ENCODE data around the gene PRKCZ.

PRKCZ gene

DNA sequence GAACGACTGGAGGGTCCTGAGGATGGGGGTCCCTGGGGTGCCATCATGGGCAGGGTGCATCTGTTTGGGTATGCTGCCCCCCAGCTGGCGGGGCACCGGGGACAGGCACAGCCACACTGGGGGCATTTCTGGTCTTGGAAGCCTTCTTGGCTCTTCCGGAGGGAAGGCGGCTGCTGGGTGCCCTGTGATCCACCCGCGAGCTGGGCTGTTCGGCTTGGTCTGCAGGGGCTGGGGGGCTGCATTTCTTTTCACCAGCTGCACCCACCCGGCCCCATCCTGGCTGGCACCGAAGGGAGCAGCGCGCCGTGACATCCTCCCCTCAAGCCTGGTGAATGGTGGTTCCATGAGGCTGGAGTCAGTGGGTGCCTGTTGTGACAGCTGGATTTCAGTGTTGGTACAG, 132.2 kb downstream of the PRKCZ start:
- DNase-seq = no peak

DNA sequence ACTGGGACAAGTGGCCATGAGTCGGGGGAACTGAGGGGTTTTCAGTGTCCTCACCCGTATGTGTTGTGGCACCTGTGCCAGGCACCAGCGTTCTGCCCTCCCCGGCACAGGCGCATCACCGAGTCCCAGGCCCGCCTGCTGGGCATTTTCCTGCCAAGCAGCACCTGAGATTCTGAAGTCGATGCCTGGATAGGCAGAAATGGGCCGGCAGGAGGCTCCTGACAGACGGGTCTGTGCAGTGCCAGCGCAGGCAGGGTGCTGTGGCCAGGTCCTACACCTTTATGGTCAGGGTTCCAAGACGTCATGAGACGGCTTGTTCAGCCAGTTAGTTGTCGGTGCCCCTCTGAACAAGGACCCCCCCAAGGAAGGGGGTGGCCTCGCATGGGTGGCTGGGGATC, 133.7 kb downstream of the PRKCZ start:
- no peak for DNase-seq

DNA sequence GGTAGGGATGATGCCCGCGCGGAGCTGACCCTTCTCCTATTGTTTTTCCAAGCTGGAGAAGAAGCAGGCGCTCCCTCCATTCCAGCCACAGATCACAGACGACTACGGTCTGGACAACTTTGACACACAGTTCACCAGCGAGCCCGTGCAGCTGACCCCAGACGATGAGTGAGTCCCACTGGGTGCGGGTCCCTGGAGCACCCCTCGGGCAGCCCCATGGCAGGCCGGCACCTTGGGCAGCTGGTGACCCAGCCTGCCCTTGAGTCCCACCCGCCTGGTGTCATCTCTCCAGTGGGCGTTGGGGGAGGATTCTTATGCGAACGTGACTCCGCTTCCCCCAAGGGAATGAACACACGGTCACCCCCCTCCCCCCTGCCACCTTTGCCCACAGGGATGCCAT, 134.3 kb downstream of the PRKCZ start:
- no peak for DNase-seq

DNA sequence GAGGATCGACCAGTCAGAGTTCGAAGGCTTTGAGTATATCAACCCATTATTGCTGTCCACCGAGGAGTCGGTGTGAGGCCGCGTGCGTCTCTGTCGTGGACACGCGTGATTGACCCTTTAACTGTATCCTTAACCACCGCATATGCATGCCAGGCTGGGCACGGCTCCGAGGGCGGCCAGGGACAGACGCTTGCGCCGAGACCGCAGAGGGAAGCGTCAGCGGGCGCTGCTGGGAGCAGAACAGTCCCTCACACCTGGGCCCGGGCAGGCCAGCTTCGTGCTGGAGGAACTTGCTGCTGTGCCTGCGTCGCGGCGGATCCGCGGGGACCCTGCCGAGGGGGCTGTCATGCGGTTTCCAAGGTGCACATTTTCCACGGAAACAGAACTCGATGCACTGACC, 134.7 kb downstream of the PRKCZ start:
- no peak for DNase-seq

DNA sequence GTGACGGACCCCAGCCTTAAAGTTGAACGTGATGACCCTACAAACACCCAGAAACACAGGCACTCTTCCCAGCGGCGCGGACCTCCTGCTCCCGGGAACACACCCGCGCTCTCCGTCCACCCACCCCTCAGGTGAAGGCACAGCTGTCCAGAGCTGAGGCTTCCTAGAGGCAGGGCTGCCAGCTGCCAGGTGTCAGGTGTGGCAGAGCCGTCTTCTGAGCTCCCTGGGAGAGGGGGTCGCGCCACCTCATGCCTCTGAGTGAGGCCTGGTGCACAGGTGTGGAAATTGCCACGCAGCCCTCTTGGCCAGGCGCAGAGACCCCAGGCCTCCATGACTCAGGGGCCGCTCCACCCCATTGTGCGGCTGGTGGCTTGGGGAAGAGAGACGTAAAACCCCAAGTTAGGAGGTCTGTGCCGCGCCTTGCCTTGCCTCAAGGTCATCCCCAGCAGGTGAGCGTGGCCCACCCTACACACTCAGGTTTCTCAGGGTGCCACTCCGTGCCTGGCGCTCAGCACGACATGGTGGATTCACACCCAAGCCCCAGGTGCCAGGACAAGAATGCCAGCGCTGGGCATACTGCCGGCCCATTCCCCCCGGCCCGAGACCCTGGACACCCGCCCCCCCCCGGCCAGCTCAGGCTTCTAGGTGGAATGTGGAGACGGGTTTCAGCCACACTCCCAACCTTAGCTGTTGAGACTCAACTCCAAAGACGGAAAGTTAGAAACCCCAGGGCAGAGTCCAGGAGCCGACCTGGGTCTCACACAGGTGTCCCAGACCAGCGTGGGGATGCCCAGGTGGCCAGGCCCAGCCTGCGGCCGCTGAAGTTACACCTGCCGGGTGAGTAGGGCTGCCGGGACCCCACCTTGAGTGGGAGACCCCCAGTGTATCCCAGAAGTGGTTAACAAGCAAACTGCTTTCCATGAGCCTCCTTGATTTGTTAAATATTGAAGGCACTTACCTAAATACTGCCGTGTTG, 136.0 kb downstream of the PRKCZ start:
- no peak for DNase-seq

DNA sequence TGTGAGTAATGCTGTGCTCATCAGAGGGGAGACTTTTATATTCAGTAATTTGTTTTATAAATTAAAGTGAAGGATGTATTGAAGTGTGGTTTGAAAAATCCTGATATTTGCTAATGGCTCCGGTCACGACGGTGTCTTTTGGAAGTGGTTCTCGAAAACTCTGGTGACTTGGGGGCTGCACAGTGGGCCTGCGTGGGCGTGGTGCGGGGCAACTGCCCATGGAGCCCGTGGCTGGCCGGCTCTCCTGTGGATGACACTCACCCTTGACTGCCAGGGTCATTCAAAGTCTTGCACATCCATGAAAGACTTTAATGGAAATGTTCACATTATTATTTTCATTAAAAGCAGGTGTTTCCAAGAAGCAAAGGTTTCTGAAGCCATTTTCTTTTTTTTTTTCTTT, 136.7 kb downstream of the PRKCZ start:
- DNase-seq = no peak

DNA sequence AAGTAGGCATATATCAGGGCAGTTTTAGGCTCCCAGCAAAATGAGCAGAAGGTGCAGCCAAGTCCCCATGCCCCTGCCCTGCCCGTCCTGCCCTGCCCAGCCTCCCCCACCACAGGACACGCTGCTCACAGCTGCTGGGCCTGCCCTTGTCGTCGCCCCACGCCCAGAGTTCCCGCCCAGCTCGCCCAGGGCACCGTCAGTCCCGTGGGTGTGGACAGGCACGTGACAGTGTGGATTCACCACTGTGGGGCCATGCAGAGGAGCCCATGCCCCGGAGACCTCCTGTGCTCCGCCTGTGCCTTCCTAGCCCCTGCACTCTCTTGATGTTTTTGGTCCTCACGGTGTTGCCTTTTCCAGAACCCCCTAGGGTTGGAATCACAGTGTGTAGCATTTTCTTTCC, 137.4 kb downstream of the PRKCZ start:
- no peak for DNase-seq

DNA sequence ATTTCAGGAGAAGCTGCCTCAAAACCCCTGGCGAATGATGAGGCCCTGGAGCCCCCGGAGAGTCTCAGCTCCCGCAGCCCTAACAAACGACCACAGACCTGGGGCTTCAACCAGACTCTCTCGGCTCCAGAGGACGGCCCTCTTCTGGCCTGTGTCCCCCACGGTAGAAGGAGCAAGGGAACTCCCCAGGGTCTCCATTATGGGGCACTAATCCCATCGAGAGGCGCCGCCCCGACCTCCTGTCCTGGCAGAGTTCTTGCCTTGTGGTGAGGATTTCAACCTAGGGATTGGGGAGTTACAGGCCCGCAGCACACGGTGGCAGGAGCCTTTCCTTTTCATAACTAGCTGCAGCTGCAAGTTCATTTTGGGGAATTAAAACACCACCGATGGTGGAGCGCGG, 138.1 kb downstream of the PRKCZ start:
- DNase-seq = no peak

DNA sequence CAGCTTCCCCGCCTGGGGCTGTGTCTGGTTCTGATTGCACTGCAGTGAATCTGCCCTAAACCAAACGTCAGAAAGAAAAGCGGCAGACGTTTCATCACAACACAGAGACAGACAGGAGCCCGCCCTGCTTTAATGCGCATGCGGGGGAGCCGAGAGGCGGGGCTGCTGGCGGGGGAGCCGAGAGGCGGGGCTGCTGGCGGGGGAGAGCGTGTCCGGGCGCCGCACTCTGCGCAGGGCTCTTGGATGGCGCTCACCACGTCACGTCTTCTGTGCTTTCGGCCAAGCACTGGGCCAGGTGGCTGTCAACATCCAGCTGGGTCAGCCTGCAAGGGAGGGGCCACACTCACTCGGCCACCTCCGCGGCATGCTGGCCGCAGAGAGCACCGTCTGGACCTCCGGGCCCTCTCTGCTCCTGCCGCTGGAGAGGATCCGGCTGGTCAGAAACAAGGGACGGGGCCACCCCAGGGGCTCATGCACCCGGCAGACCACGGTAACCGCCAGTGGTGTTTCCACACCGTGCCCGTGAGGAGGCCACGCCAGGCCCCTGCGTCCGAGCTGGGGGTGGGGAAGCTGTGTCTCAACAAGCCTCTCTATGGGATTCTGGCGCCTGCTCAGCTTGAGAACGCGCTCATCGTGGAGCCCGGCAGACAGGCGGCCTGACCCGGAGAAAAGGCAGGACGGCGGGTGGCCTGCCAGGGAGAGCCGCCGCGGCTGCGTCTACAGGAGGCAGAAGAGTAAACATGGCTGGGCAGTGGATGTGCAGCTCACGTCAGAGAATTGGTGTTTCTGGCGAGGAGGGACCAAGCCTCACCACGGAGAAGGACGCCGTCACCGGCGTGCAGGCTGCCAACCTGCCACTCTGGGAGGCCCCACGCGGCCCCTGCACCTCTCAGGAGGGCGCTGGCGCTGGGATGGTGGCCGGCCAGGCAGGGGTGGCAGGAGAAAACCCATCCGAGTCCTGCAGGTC, 139.5 kb downstream of the PRKCZ start:
- DNase-seq = no peak

DNA sequence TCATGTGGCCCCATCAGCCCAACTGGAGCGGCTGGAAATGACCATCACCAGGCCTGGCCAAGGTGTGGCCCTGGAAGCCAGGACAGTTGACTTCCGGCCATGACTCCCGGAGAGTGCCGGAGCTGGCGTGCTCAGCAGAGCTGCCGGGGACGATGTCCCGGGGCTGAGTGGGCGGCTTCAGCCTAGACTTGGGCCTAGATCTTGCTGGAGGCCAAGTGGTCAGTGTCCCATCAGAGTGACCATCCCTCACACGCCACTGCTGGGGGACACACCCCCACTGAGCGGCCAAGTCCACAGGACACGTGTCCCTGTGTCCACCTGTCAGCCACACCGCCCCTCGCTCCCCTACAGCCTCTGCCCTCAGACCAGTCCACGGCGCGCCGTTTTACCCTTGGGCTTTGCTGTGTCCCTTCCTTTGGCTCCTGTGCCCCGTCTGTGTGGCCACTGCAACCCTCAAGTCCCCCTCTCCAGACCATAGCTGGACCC, 140.3 kb downstream of the PRKCZ start:
- no peak for DNase-seq

DNA sequence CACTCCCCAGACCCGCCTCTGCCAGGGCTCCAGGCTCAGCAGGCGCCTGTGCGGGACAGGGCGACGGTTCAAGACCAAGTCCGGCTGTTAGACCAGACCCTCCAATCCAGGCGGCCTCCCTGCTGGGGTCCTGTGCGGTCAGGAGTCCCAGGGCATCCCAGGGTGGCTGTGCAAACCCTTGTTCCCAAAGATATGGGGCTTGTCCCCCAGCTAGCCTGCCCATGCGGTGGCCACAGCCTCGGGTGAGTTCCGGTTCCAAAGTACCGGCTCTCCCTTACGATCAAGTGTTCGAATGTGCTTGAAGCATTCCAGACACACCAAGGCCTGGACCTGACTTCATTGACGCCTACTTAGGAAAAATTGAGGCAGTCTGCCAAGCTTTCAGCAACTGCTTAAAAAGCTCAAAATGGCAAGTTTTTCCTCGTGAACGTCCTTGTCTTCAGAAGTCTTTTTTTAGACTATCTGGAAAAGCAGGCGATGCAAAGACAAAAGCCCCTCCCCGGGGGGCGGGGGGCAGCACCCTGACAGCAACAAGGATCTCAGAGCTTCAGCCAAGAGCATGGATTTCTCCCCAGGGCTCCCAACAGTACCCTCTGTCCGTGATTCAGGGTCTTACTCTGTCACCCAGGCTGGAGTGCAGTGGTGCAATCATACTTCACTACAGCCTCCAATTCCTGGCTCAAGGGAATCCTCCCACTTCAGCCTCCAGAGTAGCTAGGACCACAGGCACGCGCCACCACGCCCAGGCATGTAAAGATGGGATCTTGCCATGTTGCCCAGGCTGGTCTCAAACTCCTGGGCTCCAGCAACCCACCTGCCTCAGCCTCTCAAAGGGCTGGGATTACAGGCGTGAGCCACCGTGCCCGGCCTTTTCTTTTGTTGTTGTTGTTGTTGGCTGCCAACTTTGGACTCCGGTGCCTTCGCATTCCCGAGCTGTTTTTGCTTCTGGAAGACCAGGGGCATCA, 142.1 kb downstream of the PRKCZ start:
- no peak for DNase-seq

DNA sequence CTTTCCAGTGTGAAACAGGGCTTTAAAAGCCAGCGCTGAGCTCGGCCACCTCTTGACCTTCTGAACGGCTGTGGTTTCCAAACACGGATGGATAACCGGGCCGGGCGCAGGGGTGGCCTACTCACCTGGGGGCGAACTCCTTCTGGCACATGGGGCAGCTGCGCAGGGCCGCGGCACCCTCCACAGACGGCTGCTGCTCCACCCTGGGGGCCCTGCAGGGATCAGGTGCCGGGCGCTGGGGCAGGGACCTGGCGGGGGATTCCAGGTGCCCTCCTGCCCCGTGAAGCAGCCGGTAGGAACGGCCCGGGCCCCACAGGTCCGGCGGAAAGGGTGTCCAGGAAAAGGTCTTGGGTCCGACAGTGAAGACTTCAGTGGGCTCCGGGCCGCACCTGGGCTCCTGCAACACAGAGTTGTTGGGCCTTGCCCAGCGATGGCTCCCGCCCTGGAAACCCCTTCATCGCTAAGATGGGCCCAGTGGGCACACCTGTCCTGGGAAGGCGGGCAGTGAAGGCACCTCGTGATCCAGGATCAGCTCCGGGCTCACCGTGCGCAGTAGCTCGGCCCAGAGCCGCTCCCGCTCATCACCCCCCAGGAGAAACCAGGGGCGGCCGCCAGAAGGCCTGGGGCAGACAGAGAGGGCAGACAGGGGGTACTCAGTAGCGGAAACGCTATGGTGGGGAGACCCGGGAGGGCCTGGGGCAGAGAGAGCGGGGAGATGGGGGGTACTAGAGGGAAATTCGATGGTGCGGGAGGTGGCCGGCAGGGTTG, 143.5 kb downstream of the PRKCZ start:
- DNase-seq = no peak

DNA sequence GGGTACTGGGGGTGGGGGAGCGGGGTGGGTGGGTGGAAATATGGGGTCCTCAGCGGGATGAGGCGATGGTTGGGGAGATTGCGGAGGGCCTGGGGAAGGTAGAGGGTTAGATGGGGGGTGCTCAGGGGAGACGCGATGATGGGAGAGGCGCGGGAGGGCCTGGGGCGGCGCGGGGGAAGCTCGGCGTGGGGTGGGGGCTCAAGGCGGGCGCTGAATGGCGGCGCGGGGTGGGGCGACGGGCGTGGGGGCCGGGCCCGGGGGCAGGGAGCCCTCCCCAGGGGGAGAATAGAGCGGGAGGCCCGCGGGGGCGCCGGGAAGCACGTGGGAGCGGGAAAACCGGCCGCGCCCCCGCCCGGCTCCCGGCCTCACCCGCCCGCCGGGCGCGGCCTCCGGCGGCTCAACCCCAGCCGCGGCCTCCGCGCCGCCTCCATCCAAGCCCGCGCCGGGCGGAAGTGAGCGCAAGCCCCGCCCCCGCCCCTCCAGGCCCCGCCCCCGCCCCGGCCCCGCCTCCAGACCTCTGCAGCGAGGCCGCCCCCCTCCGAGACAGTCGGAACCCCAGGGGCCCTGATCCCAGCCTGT, 144.2 kb downstream of the PRKCZ start, which contains the start of gene FAAP20:
Gene FAAP20, minus strand, starts transcription at position 454 of the 579 bp plus-strand sequence. Its CDS starts 23 bp downstream, at position 431.
- DNase-seq = peak; percentile 56

DNA sequence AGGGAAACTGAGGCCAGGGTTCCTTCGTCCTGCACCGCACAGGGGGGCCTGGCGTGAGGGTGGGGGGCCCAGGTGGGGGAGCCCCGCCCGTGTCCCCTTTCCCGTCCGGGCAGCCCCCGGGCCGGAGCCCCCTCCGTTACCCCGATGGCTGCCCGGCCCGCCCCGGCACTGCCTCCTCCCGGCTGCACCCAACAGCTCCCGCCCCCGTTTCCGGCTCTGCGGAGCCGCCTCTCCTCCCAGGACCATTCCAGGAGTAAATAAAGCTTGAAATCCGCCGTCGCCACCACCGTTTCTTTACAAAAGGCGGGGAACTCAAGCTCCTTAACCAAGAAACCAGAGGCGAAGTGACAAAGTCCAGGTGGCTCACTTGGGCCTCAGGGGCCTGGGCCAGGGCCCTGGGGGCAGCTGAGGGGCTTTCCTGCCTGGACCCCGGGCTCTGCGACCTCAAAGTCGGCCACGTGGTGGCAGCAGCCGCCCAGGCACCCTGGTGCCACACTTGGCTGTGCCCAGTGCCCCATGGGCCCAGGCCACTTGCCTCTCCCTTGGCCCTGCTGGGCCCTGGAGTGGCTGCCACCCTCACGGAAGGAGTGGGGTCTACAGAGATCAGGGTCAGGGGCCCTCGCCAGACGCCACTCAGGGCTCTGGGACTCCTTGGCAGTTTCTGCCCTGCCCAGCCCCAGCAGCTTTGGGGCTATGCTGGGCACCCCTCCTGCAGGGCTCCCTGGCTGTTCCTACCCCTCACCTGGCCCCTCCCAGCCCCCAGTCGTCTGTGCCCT, 144.9 kb downstream of the PRKCZ start:
- DNase-seq = peak; percentile 75

DNA sequence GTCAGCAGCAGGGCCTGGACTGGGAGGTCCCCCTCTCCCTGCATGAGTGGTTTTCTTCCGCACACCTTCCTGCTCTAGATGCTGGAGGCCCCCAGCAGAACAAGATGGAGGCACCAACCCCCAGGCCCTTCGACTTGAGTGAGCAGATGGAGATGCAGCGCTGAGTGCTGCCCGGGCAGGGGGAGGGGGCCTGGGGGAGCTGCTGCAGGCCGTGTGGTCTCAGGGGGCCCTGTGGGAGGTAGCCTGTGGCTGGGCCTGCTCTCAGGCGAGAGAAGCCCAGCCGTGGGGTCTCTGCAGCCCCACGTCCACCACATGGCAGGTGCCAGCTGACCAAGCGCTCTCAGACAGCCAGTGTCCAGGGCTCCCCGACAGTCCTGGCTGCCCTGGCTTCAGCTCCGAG, 145.6 kb downstream of the PRKCZ start:
- DNase-seq = no peak

DNA sequence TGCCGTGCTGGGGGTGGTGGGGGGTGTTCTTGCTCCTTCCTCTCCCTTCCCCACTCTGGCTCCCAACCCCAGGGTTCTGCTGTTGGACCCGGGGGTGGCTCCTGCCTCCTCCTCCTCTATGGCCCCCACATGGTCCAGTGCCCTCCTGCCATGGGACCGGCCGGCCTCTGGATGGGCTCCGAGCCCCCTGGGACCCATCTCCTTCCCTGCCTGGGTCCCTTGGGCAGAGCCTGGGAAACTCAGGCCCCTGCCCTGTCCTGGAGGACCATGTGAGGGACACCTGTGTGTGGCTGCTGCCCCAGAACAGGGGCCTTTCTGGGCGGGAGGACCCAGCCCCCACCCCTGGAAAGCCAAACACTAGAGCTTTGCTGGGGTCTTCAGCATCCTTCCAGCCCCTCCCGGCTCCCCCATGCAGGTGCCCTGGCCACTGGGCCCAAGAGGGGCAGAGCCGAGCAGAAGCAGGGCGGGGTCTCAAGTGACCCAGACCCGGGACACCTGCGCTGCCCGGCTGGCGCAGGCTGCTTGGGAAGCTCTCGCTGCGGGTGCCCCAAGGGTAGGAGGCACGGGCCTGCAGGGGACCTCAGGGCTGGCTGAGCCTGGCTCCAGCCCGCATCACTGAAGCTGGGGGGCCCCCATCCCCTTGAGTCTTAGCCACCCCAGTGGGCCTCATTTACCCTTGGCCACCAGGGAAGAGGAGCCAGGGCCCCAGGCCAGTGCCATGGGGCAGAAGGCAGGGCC, 146.9 kb downstream of the PRKCZ start:
- DNase-seq = no peak

DNA sequence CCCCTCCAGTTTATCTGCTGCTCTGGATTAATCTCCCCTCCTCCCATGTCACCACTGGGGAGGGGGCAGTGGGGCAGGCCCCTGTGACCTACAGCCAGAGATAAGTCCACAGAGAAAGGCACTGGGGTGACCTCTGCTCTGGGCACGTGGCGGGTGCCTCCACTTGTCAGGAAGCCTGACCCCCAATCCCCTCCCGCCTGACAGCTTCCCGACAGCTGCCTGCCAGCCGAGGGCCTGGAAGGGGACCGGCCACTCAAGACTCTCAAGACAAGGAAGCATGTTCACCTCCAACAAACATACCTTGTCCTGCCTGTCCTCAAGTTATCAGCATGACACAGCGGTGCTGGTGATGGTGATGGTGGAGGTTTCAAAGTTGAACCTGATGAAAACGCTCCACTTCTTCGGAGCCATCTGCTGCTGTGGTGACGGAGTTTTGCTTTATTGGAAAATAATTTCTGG, 147.5 kb downstream of the PRKCZ start:
- no peak for DNase-seq

DNA sequence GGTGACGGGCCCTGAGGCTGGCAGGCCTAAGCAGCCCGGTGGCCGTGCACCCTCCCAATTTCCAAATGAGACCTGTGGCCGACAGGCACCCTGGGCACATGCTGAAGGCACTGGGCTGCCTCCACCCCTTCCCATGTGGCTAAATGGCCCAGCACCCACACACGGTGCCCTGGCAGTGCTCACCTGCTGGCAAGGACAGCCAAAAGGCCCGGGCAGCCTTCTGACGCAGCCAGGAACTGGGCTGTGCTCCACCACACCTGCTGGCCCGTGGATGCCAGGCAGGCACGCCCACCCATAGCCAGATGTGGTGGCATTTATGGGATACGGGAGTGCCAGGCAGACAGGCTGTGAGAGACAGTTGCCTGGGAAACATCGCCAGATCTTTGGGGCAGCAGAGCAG, 148.4 kb downstream of the PRKCZ start:
- no peak for DNase-seq

Data from GDM1 (cell line).